HEK293 (cell line): ENCODE results near the gene C2CD4A.

ENCODE experiments used
- CTCF ChIA-PET: fragments of 350-600 bp; formaldehyde crosslinking; extraction: SDS; loops from one replicate; lab custom pipeline; 2021; ENCODE audit warnings: antibody characterized with exemption; lab: Yijun Ruan, JAX
- POLR2A ChIA-PET: fragments of 300-600 bp; formaldehyde crosslinking; extraction: SDS; loops from one replicate; lab custom pipeline; 2020; ENCODE audit warnings: antibody characterized with exemption, inconsistent platforms; lab: Yijun Ruan, JAX
- H3K27ac ChIP-seq: fragments of 200-500 bp; sonication (Bioruptor generic); 2 replicates; pipeline ENCODE4 v1.5.1; 2014; ENCODE audit warnings: low read depth, low read length, control low read depth, inconsistent platforms; ENCODE audit errors: extremely low read depth
- H3K36me3 ChIP-seq, 2 experiments: fragments of 200-500 bp in 1 of 2; sonication (Bioruptor generic) in 1 of 2; 1 replicate in 1 of 2; 2 replicates in 1 of 2; pipeline ENCODE4 v1.5.1; 2014 to 2017; ENCODE audit warnings: inconsistent platforms in 2 of 2, low read length in 2 of 2; ENCODE audit not compliant: control insufficient read depth in 2 of 2, insufficient read depth in 1 of 2
- H3K4me1 ChIP-seq: fragments of 200-500 bp; sonication (Bioruptor generic); 2 replicates; pipeline ENCODE4 v1.5.1; 2014; ENCODE audit warnings: mild to moderate bottlenecking, low read length, inconsistent platforms; ENCODE audit not compliant: control insufficient read depth, insufficient read depth
- H3K4me3 ChIP-seq: 2 replicates; pipeline ENCODE4 v1.5.1; 2011; ENCODE audit warnings: low read depth, mild to moderate bottlenecking, control low read depth, low read length, moderate library complexity
- H3K9me3 ChIP-seq: fragments of 200-500 bp; sonication (Bioruptor generic); 2 replicates; pipeline ENCODE4 v1.5.1; 2014; ENCODE audit warnings: low read depth, low read length, inconsistent platforms; ENCODE audit not compliant: control insufficient read depth, insufficient read depth
- FEZF1 ChIP-seq: fragments of 450-650 bp; formaldehyde crosslinking; IDR thresholded peaks from 2 replicates; pipeline ENCODE4 v1.5.1; 2016; ENCODE audit warnings: missing biosample characterization, missing genetic modification characterization
- HOXA7 ChIP-seq: sonication (generic); formaldehyde crosslinking; IDR thresholded peaks from 2 replicates; pipeline ENCODE4 v1.8.1; 2022; ENCODE audit warnings: missing genetic modification reagents, borderline replicate concordance
- KLF17 ChIP-seq: fragments of 450-650 bp; formaldehyde crosslinking; IDR thresholded peaks from 2 replicates; pipeline ENCODE4 v1.5.1; 2016; ENCODE audit warnings: missing biosample characterization, missing genetic modification characterization
- PRDM2 ChIP-seq: fragments of 450-650 bp; formaldehyde crosslinking; IDR thresholded peaks from 2 replicates; pipeline ENCODE4 v1.5.1; 2016; ENCODE audit warnings: missing biosample characterization, missing genetic modification characterization, borderline replicate concordance
- SCRT1 ChIP-seq: fragments of 450-650 bp; formaldehyde crosslinking; IDR thresholded peaks from 2 replicates; pipeline ENCODE4 v1.5.1; 2016; ENCODE audit warnings: missing biosample characterization, missing genetic modification characterization, borderline replicate concordance
- ZNF10 ChIP-seq: fragments of 450-650 bp; formaldehyde crosslinking; IDR thresholded peaks from 2 replicates; pipeline ENCODE4 v1.5.1; 2017; ENCODE audit warnings: missing biosample characterization, missing genetic modification characterization
- ZNF112 ChIP-seq: fragments of 450-650 bp; formaldehyde crosslinking; IDR thresholded peaks from 2 replicates; pipeline ENCODE4 v1.5.0; 2017; ENCODE audit warnings: missing biosample characterization, missing genetic modification characterization
- ZNF121 ChIP-seq: fragments of 450-650 bp; formaldehyde crosslinking; IDR thresholded peaks from 2 replicates; pipeline ENCODE4 v1.5.1; 2016; ENCODE audit warnings: missing biosample characterization, missing genetic modification characterization
- ZNF132 ChIP-seq: fragments of 450-650 bp; formaldehyde crosslinking; IDR thresholded peaks from 2 replicates; pipeline ENCODE4 v1.5.1; 2017; ENCODE audit warnings: missing biosample characterization, missing genetic modification characterization, borderline replicate concordance
- ZNF140 ChIP-seq: fragments of 450-650 bp; formaldehyde crosslinking; IDR thresholded peaks from 2 replicates; pipeline ENCODE4 v1.5.1; 2016; ENCODE audit warnings: missing biosample characterization, missing genetic modification characterization
- ZNF223 ChIP-seq: fragments of 450-650 bp; formaldehyde crosslinking; IDR thresholded peaks from 2 replicates; pipeline ENCODE4 v1.5.1; 2016; ENCODE audit warnings: missing biosample characterization, missing genetic modification characterization
- ZNF292 ChIP-seq: fragments of 450-650 bp; formaldehyde crosslinking; IDR thresholded peaks from 2 replicates; pipeline ENCODE4 v1.5.1; 2016; ENCODE audit warnings: low read depth, missing biosample characterization, missing genetic modification characterization, borderline replicate concordance
- ZNF404 ChIP-seq: fragments of 450-650 bp; formaldehyde crosslinking; IDR thresholded peaks from 2 replicates; pipeline ENCODE4 v1.5.1; 2017; ENCODE audit warnings: missing biosample characterization, missing genetic modification characterization
- ZNF514 ChIP-seq: fragments of 450-650 bp; formaldehyde crosslinking; IDR thresholded peaks from 2 replicates; pipeline ENCODE4 v1.5.1; 2016; ENCODE audit warnings: missing biosample characterization, missing genetic modification characterization
- ZNF548 ChIP-seq: fragments of 450-650 bp; formaldehyde crosslinking; IDR thresholded peaks from 2 replicates; pipeline ENCODE4 v1.5.1; 2016; ENCODE audit warnings: missing biosample characterization, missing genetic modification characterization
- ZNF610 ChIP-seq: fragments of 450-650 bp; formaldehyde crosslinking; IDR thresholded peaks from 2 replicates; pipeline ENCODE4 v1.5.1; 2016; ENCODE audit warnings: missing biosample characterization, missing genetic modification characterization, borderline replicate concordance
- ZNF626 ChIP-seq: fragments of 450-650 bp; sonication (Bioruptor Pico); formaldehyde crosslinking; IDR thresholded peaks from 2 replicates; pipeline ENCODE4 v1.5.1; 2018; ENCODE audit warnings: missing biosample characterization, missing genetic modification characterization, inconsistent platforms
- ZNF791 ChIP-seq: fragments of 450-650 bp; formaldehyde crosslinking; IDR thresholded peaks from 2 replicates; pipeline ENCODE4 v1.5.1; 2016; ENCODE audit warnings: missing biosample characterization, missing genetic modification characterization
- ZNF792 ChIP-seq: fragments of 450-650 bp; formaldehyde crosslinking; IDR thresholded peaks from 2 replicates; pipeline ENCODE4 v1.5.1; 2016; ENCODE audit warnings: missing biosample characterization, missing genetic modification characterization

Gene C2CD4A

GRCh38 chr15:62115847-62116246 is 49.1 kb downstream of the C2CD4A start (continued):
- TF ChIP-seq KLF17 (tag by site-specific recombination) = no peak
- TF ChIP-seq, all 188 proteins: peak for 0

- Histone ChIP-seq H3K9me3 (no peaks in the 10 kb centered on the region), H3K4me3 (no peak overlapping the region), H3K36me3 (no peaks in the 10 kb centered on the region), H3K27ac (no peak overlapping the region), H3K4me1 (no peaks in the 10 kb centered on the region)
- TF ChIP-seq ZNF792 (tag by site-specific recombination) (no peak), ZNF132 (tag by site-specific recombination) (no peak), ZNF140 (no peak), KLF17 (tag by site-specific recombination) (no peak), HOXA7 (CRISPR knock-in tag) (no peak), PRDM2 (no peak), ZNF10 (tag by site-specific recombination) (no peak), FEZF1 (tag by site-specific recombination) (no peak), ZNF548 (tag by site-specific recombination) (no peak), ZNF223 (tag by site-specific recombination) (no peak), ZNF791 (tag by site-specific recombination) (no peak), ZNF626 (tag by site-specific recombination) (no peak), ZNF514 (no peak), SCRT1 (no peak), ZNF610 (tag by site-specific recombination) (no peak), ZNF121 (no peak), ZNF112 (tag by site-specific recombination) (no peak), ZNF404 (tag by site-specific recombination) (no peak), ZNF292 (tag by site-specific recombination) (no peak)
- CTCF ChIA-PET = no interaction called here
- POLR2A ChIA-PET = no interaction called here
Measured at GRCh38 chr15:62118520-62119226, 51.9 kb downstream of the C2CD4A start.
